Measurements from ENCODE around the gene TTC27. TPM values are rescaled to one million over a fixed set of nuclear protein-coding genes. Genes with fewer than 3 reads are reported as not detected.

Gene TTC27
- total and polyA plus RNA-seq, 12 donors: 4.8 to 17.3 (median 12.1) TPM

DNA sequence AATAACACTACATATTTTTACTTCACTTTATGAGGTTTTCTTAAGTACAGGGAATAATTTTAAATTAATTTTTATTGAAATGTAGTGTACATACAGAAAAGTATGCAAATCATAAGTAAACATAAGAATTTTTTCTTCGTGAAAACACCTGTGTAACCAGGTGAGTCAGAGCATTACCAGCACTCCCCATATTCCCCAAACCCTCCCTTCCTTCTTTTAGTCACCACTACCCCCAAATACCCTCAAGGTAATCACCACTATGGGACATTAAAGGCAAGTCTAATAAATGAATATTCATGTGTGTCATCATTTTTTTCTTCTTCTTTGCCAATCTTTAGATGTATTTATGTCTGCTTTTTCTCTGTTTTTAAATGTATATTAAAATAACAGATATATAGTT lies 179.0 kb downstream of the TTC27 start:
- no peaks in the 10 kb centered on the region for H3K27me3 ChIP-seq
- TF ChIP-seq, protein P1, sequence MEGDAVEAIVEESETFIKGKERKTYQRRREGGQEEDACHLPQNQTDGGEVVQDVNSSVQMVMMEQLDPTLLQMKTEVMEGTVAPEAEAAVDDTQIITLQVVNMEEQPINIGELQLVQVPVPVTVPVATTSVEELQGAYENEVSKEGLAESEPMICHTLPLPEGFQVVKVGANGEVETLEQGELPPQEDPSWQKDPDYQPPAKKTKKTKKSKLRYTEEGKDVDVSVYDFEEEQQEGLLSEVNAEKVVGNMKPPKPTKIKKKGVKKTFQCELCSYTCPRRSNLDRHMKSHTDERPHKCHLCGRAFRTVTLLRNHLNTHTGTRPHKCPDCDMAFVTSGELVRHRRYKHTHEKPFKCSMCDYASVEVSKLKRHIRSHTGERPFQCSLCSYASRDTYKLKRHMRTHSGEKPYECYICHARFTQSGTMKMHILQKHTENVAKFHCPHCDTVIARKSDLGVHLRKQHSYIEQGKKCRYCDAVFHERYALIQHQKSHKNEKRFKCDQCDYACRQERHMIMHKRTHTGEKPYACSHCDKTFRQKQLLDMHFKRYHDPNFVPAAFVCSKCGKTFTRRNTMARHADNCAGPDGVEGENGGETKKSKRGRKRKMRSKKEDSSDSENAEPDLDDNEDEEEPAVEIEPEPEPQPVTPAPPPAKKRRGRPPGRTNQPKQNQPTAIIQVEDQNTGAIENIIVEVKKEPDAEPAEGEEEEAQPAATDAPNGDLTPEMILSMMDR (IDR thresholded peaks at IDR 0.05): no peak
- intact Hi-C loops (cut with DNase I): no loop called here
- peaks cover 0 to 9% (median 0%) of the 10 kb centered on the region in 9 donors for H3K36me3 ChIP-seq
- DNase-seq (no peak), ATAC-seq (no peak)
- peaks cover 0 to 27% (median 4%) of the 10 kb centered on the region in 9 donors for H3K4me1 ChIP-seq
- WGBS, 2 donors: 86 to 98% methylated on average over 1 of the region's 1 CpG
- no peak overlapping the region for H3K27ac ChIP-seq
- no peaks in the 10 kb centered on the region for H3K9me3 ChIP-seq
- no peak overlapping the region for H3K4me3 ChIP-seq

DNA sequence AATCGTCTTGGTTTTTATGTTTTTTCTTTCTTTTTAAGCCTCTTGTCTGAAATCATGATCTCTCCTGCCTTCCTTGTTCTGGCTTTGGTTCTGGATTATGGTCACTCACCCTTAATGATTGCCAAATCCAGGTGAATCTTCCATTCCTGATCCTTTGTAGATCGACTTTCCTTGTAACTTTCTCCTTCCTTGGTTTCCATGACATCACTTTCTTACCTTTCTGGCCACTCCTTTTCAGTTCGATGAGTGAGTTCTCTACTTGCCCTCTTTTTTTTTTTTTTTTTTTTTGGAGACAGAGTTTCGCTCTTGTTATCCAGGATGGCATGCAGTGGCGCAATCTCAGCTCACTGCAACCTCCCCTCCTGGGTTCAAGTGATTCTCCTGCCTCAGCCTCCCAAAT lies 179.8 kb downstream of the TTC27 start:
- intact Hi-C loops (cut with DNase I): no loop called here
- no peaks in the 10 kb centered on the region for H3K27me3 ChIP-seq
- H3K9me3 ChIP-seq: no peaks in the 10 kb centered on the region
- H3K36me3 ChIP-seq: peaks cover 0 to 17% (median 3%) of the 10 kb centered on the region in 9 donors
- H3K27ac ChIP-seq: no peak overlapping the region
- ATAC-seq (no peak), DNase-seq (no peak)
- no peak overlapping the region for H3K4me3 ChIP-seq
- peaks cover 0 to 23% (median 4%) of the 10 kb centered on the region in 9 donors for H3K4me1 ChIP-seq
- TF ChIP-seq, protein P1 (IDR thresholded peaks at IDR 0.05): no peak
- WGBS, 2 donors: 97 to 98% methylated on average over 5 of the region's 5 CpGs

DNA sequence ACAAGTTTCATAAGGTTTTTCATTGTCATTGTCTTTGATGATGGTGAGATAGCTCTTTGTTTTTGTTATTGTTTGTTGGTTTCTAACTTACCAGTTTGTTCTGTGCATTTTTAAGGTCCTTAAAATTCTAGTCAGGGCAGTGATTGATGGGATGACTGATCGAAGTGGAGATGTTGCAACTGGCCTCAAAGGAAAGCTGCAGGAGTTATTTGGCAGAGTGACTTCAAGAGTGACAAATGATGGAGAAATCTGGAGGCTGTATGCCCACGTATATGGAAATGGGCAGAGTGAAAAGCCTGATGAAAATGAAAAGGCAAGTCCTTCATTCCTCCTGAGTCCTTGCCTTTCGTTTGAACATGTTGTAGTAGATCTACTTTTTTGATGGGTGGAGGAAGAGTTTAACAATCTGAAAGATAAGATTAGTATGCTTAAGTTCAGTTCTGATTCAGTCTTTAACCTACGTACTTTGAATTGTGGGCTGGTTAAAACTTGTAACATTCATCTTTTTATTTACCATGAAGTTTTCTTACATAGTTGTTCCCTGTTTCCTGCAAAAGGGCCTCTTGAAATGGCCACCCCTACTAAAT lies 183.2 kb downstream of the TTC27 start:
- no peak for ATAC-seq
- Histone ChIP-seq H3K36me3 (peaks cover 0 to 26% (median 3%) of the 10 kb centered on the region in 9 donors), H3K27ac (no peak overlapping the region), H3K27me3 (no peaks in the 10 kb centered on the region), H3K4me1 (peaks cover 0 to 15% (median 0%) of the 10 kb centered on the region in 9 donors), H3K4me3 (no peak overlapping the region), H3K9me3 (no peaks in the 10 kb centered on the region)
- intact Hi-C loops (cut with DNase I): no loop called here
- DNase-seq: no peak
- 87 to 90% methylated on average over 4 of the region's 4 CpGs for WGBS, 2 donors
- TF ChIP-seq, protein P1 (IDR thresholded peaks at IDR 0.05): no peak

DNA sequence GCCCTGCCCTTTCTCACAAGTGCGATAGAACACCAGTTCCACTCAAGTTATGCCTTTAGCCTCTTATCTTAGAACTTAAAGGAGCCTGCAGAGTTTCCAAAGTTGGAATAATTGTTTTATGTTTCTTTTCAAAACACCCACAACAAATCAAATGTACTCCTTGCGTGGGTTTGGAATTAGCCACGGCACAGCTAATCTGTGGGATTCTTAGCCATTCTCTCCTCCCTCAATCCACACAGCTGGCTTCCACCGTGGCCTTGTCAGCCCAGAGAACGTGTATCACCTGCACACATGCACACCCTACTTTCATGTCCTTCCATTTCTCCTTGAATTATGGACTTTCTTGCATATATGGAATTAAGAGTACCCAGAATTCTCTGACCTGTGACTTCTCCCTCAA lies 183.8 kb downstream of the TTC27 start:
- peaks cover 0 to 26% (median 3%) of the 10 kb centered on the region in 9 donors for H3K36me3 ChIP-seq
- DNase-seq (no peak), ATAC-seq (no peak)
- H3K27me3 ChIP-seq: no peaks in the 10 kb centered on the region
- H3K4me3 ChIP-seq: no peak overlapping the region
- intact Hi-C loops (cut with DNase I): no loop called here
- H3K27ac ChIP-seq: no peak overlapping the region
- WGBS, 2 donors: 87 to 90% methylated on average over 5 of the region's 5 CpGs
- TF ChIP-seq, protein P1 (IDR thresholded peaks at IDR 0.05): no peak
- H3K9me3 ChIP-seq: no peaks in the 10 kb centered on the region
- peaks cover 0 to 15% (median 0%) of the 10 kb centered on the region in 9 donors for H3K4me1 ChIP-seq

All from heart right ventricle (tissue), 16 donors.